Heart left ventricle (tissue), 11 donors: Measurements from ENCODE around the gene OGDH. TPM values are rescaled to one million over a fixed set of nuclear protein-coding genes. Genes with fewer than 3 reads are reported as not detected.

Experiments
- polyA plus RNA-seq, 2 donors: library from polyadenylated mRNA; stranded (reverse); fragments of 200-250 nt; gene quantifications; one replicate each; pipeline ENCODE4 v1.2.3, GENCODE V29; 2013
- total RNA-seq, 9 donors: library from RNA; depleted of rRNA in 2 of 9; stranded (reverse); fragments of >200 nt in 2 of 9; fragmentation: NEBNext Ultra II Directional in 3 of 9; extraction: Animal tissue kit (Norgen Biotek cat#: 25700) in 3 of 9; gene quantifications; one replicate each; pipeline versions ENCODE4 v1.1.0 to v1.2.4, GENCODE V29; 2016 to 2023
- donor health status: ischemic (EF 13 %, LVEDD 7.1; RV severe dilation, severe dysfunction).
- donor health status: healthy with polysubstance abuse.
- donor health status: DM: no; HTN: yes; CAD: no.
- donor health status: DM: no; HTN: no; CAD: no.
- donor health status: ischemic (EF 25% LVEDD 5.7; RV mildly dilated, moderate dysfunction).
- donor health status: healthy.
- donor health status: DM: yes; HTN: yes; CAD: no.
- donor health status: PGD.
- donor health status: nonischemic (EF 23%, LVEDD 6.1; RV moderate dilation, normal function).

The OGDH gene
- total and polyA plus RNA-seq, 11 donors, result 247 to 789 (median 633) TPM

Other genes starting within 250 kb of the OGDH start
- 100 to 1,000 TPM in 4 of 9 donors, 10 to 100 TPM in 5; 59.5 to 133 (median 98.7) TPM for gene NUDCD3, start 116.0 kb upstream of the OGDH start, total RNA-seq
- 10 to 100 TPM; 16.7 to 54.6 TPM for gene NUDCD3, start 116.0 kb upstream of the OGDH start, polyA plus RNA-seq
- under 1 TPM in 5 of 9 donors, not detected in 4; 0.07 to 0.25 (median 0.14) TPM for gene NPC1L1, start 65.3 kb upstream of the OGDH start, total RNA-seq
- gene NPC1L1, start 65.3 kb upstream of the OGDH start, polyA plus RNA-seq, result under 1 TPM; 0.03 to 0.11 TPM
- gene DDX56, start 32.7 kb upstream of the OGDH start, total RNA-seq, result 10 to 100 TPM; 19.4 to 43.4 (median 28.4) TPM
- gene DDX56, start 32.7 kb upstream of the OGDH start, polyA plus RNA-seq, result 10 to 100 TPM; 34.1 to 39.3 TPM
- gene TMED4, start 24.4 kb upstream of the OGDH start, total RNA-seq, result 100 to 1,000 TPM in 2 of 9 donors, 10 to 100 TPM in 7; 55.4 to 129 (median 68.9) TPM
- 10 to 100 TPM; 48.5 to 49.5 TPM for gene TMED4, start 24.4 kb upstream of the OGDH start, polyA plus RNA-seq
- 10 to 100 TPM; 18.5 to 71.5 (median 46.5) TPM for gene ZMIZ2, start 142.2 kb downstream of the OGDH start, total RNA-seq
- 10 to 100 TPM; 44.4 to 45.7 TPM for gene ZMIZ2, start 142.2 kb downstream of the OGDH start, polyA plus RNA-seq
- 100 to 1,000 TPM; 327 to 924 (median 571) TPM for gene PPIA, start 190.1 kb downstream of the OGDH start, total RNA-seq
- gene PPIA, start 190.1 kb downstream of the OGDH start, polyA plus RNA-seq, result 1,000 to 10,000 TPM; 1,197 to 3,804 TPM
- 100 to 1,000 TPM; 188 to 274 (median 224) TPM for gene H2AZ2, start 241.5 kb downstream of the OGDH start, total RNA-seq
- gene H2AZ2, start 241.5 kb downstream of the OGDH start, polyA plus RNA-seq, result 100 to 1,000 TPM; 161 to 179 TPM